Measurements from ENCODE around the gene RNASE2. TPM values are rescaled to one million over a fixed set of nuclear protein-coding genes. Genes with fewer than 3 reads are reported as not detected.
"Not testable (repeated sequence)": the region's sequence is repeated elsewhere in the genome, so short reads cannot be mapped to it uniquely, and the experiment has no call there.

RNASE2 gene
- total RNA-seq, 1 donor from 2014 or later, result not detected

GRCh38 chr14:20919038-20919756, 36.1 kb upstream of the RNASE2 start:
- not testable (repeated sequence) for H3K4me3 Mint-ChIP-seq (ENCODE audit: unreplicated experiment); H3K4me1 Mint-ChIP-seq (ENCODE audit: low read depth, unreplicated experiment); H2AFZ ChIP-seq (ENCODE audit: low read depth, low read length); H3K9me3 Mint-ChIP-seq (ENCODE audit: unreplicated experiment); H4K20me1 ChIP-seq (ENCODE audit: insufficient read depth, low read length); H3K4me3 ChIP-seq (ENCODE audit: insufficient read depth, low read depth, low read length); H3K4me1 ChIP-seq (ENCODE audit: insufficient read depth, low read length); H3K9ac ChIP-seq (ENCODE audit: low read length); H3K79me2 ChIP-seq (ENCODE audit: insufficient read depth, low read length); H3K27ac Mint-ChIP-seq (ENCODE audit: unreplicated experiment); H3K36me3 ChIP-seq (ENCODE audit: insufficient read depth, low read length); DNase-seq (ENCODE audit: low read depth); FAIRE-seq; H3K36me3 Mint-ChIP-seq (ENCODE audit: low read depth, unreplicated experiment); H3K27me3 ChIP-seq (ENCODE audit: insufficient read depth, low read length); H3K4me2 ChIP-seq (ENCODE audit: low read length); H3K27ac ChIP-seq (ENCODE audit: low read depth, low read length); H3K9me3 ChIP-seq (ENCODE audit: insufficient read depth, low read depth, low read length)
- H3K27me3 Mint-ChIP-seq (ENCODE audit: low read depth, unreplicated experiment), result peaks cover 35% of the 10 kb centered on the region

- not testable (repeated sequence) for H3K9ac ChIP-seq (ENCODE audit: low read length); H3K4me2 ChIP-seq (ENCODE audit: low read length); H3K27me3 ChIP-seq (ENCODE audit: insufficient read depth, low read length); H2AFZ ChIP-seq (ENCODE audit: low read depth, low read length); H3K36me3 ChIP-seq (ENCODE audit: insufficient read depth, low read length); H3K4me3 ChIP-seq (ENCODE audit: insufficient read depth, low read depth, low read length); H3K27ac ChIP-seq (ENCODE audit: low read depth, low read length); H3K36me3 Mint-ChIP-seq (ENCODE audit: low read depth, unreplicated experiment); H3K4me1 Mint-ChIP-seq (ENCODE audit: low read depth, unreplicated experiment); H3K4me1 ChIP-seq (ENCODE audit: insufficient read depth, low read length); H4K20me1 ChIP-seq (ENCODE audit: insufficient read depth, low read length); FAIRE-seq; H3K79me2 ChIP-seq (ENCODE audit: insufficient read depth, low read length); H3K4me3 Mint-ChIP-seq (ENCODE audit: unreplicated experiment); H3K9me3 Mint-ChIP-seq (ENCODE audit: unreplicated experiment); H3K27ac Mint-ChIP-seq (ENCODE audit: unreplicated experiment); DNase-seq (ENCODE audit: low read depth); H3K9me3 ChIP-seq (ENCODE audit: insufficient read depth, low read depth, low read length)
- peaks cover 15% of the 10 kb centered on the region for H3K27me3 Mint-ChIP-seq (ENCODE audit: low read depth, unreplicated experiment)
Observed at GRCh38 chr14:20923766-20924297, 31.5 kb upstream of the RNASE2 start.

GRCh38 chr14:20934148-20934762, 21.0 kb upstream of the RNASE2 start:
- no peaks in the 10 kb centered on the region for H3K9me3 ChIP-seq (ENCODE audit: insufficient read depth, low read depth, low read length)
- no peaks in the 10 kb centered on the region for H3K27me3 ChIP-seq (ENCODE audit: insufficient read depth, low read length)
- no peak for DNase-seq (ENCODE audit: low read depth)
- Mint-ChIP-seq H3K9me3 (ENCODE audit: unreplicated experiment) (peaks cover 4% of the 10 kb centered on the region), H3K36me3 (ENCODE audit: low read depth, unreplicated experiment) (no peaks in the 10 kb centered on the region), H3K27ac (ENCODE audit: unreplicated experiment) (no peak overlapping the region), H3K4me1 (ENCODE audit: low read depth, unreplicated experiment) (no peaks in the 10 kb centered on the region), H3K27me3 (ENCODE audit: low read depth, unreplicated experiment) (peaks cover 20% of the 10 kb centered on the region), H3K4me3 (ENCODE audit: unreplicated experiment) (no peak overlapping the region)
- no peak overlapping the region for H3K4me3 ChIP-seq (ENCODE audit: insufficient read depth, low read depth, low read length)
- FAIRE-seq, result no peak
- no peak overlapping the region for H3K27ac ChIP-seq (ENCODE audit: low read depth, low read length)
- H3K79me2 ChIP-seq (ENCODE audit: insufficient read depth, low read length), result no peaks in the 10 kb centered on the region
- H3K4me2 ChIP-seq (ENCODE audit: low read length), result no peak overlapping the region
- TF ChIP-seq CTCF (IDR thresholded peaks at IDR 0.05; ENCODE audit: insufficient read depth, low read depth, low read length), result peak; percentile 11
- TF ChIP-seq EZH2 (IDR thresholded peaks at IDR 0.05; ENCODE audit: insufficient read depth, low read length), result no peak
- no peaks in the 10 kb centered on the region for H3K4me1 ChIP-seq (ENCODE audit: insufficient read depth, low read length)
- no peaks in the 10 kb centered on the region for H4K20me1 ChIP-seq (ENCODE audit: insufficient read depth, low read length)
- no peak overlapping the region for H3K9ac ChIP-seq (ENCODE audit: low read length)
- no peak overlapping the region for H2AFZ ChIP-seq (ENCODE audit: low read depth, low read length)
- H3K36me3 ChIP-seq (ENCODE audit: insufficient read depth, low read length), result no peaks in the 10 kb centered on the region
